ENCODE results near the gene CACNB2.

DNA sequence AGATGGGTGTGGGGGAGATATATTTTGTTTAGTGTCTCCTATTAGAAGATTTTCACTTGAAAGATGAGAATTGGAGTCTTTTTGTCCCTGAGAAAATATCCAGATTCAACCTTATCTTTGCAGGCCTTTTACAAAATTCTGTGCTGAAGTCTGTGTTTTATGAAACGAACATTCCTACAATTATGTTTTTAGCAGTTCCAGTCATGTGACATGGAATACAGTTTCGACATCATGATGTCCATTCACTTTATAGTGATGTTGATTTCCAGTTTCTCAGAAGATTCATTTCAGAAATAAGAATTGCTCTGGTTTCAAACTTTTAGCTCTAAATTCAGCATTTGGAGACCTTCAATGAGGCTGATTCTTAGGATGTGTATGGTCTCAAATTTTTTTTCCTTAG is 54.4 kb downstream of the CACNB2 start:
- TF ChIP-seq CTCF (conservative IDR thresholded peaks at IDR 0.05; ENCODE audit: low read depth, low read length), result no peak
- no peak for TF ChIP-seq EZH2 (IDR thresholded peaks at IDR 0.05; ENCODE audit: borderline replicate concordance, low read depth, low read length, poor library complexity, severe bottlenecking)
